ENCODE results near the gene CRYBG1. TPM values are rescaled to one million over a fixed set of nuclear protein-coding genes. Genes with fewer than 3 reads are reported as not detected.

The CRYBG1 gene
- total RNA-seq, 1 experiment from 2014 or later, result 10.7 TPM

- CTCF ChIA-PET, result no interaction called here
Measured at GRCh38 chr6:106380407-106380806, 19.9 kb downstream of the CRYBG1 start.

More at GRCh38 chr6:106380407-106380806, 19.9 kb downstream of the CRYBG1 start:
- DNase-seq (ENCODE audit: low read depth, low spot score) (no peak), ATAC-seq (no peak)
- Histone ChIP-seq H3K27ac (ENCODE audit: low read depth, low read length) (no peak overlapping the region), H3K4me3 (replicated peaks in 1 of 2; ENCODE audit: low read depth in 1 of 2, low read length in 2 of 2) (no peak overlapping the region), H3K36me3 (ENCODE audit: control insufficient read depth in 1 of 2, insufficient read depth in 2 of 2, low read length in 2 of 2) (no peaks in the 10 kb centered on the region), H3K27me3 (ENCODE audit: insufficient read depth, low read length) (no peaks in the 10 kb centered on the region), H3K4me2 (ENCODE audit: low read length) (no peak overlapping the region), H3K9me2 (ENCODE audit: insufficient read depth) (no peaks in the 10 kb centered on the region), H4K20me1 (ENCODE audit: insufficient read depth) (no peaks in the 10 kb centered on the region), H3K9ac (ENCODE audit: low read length) (no peak overlapping the region), H3K79me2 (ENCODE audit: insufficient read depth, low read length) (no peaks in the 10 kb centered on the region), H3K9me3 (ENCODE audit: control insufficient read depth in 1 of 2, insufficient read depth in 1 of 2, low read depth in 1 of 2, low read length in 2 of 2) (no peaks in the 10 kb centered on the region), H3K4me1 (ENCODE audit: control insufficient read depth in 1 of 2, insufficient read depth in 2 of 2, low read length in 2 of 2) (peaks cover 0 to 22% of the 10 kb centered on the region in 2 experiments; a peak in 2 of 4 replicates), H2AFZ (ENCODE audit: low read depth, low read length, poor library complexity, severe bottlenecking) (no peak overlapping the region)
- ChIA-PET RAD21 (ENCODE audit: low non-redundant PET in 1 of 2, low total read pairs in 2 of 2, uncharacterized antibody in 2 of 2, unreplicated experiment in 2 of 2) (no interaction called here), POLR2A (no interaction called here)
- BruUV-seq (replicated peaks), result no TSS peak
- intact Hi-C loops (cut with micrococcal nuclease), result no loop called here
- TF ChIP-seq CEBPB (IDR thresholded peaks at IDR 0.05; ENCODE audit: low read depth) (no peak), ZBTB33 (IDR thresholded peaks at IDR 0.05; ENCODE audit: extremely low read depth, insufficient replicate concordance, low read length) (no peak), FOSL1 (IDR thresholded peaks at IDR 0.05; ENCODE audit: low read depth) (no peak), ZFX (IDR thresholded peaks at IDR 0.05) (no peak), EZH2 (IDR thresholded peaks at IDR 0.05) (no peak), POLR2A (IDR thresholded peaks at IDR 0.05; ENCODE audit: borderline replicate concordance, extremely low read depth, insufficient read depth, insufficient read length) (no peak), SP1 (IDR thresholded peaks at IDR 0.05; ENCODE audit: low read depth) (no peak), RAD21 (IDR thresholded peaks at IDR 0.05; ENCODE audit: low read depth) (no peak), ELF1 (IDR thresholded peaks at IDR 0.05; ENCODE audit: borderline replicate concordance, low read depth) (no peak), SIN3A (IDR thresholded peaks at IDR 0.05; ENCODE audit: low read depth) (no peak), POLR2AphosphoS5 (IDR thresholded peaks at IDR 0.05; ENCODE audit: low read depth, low read length) (no peak), ZNF274 (IDR thresholded peaks at IDR 0.05; ENCODE audit: low read depth, low read length) (no peak)
- TF ChIP-seq, protein P1, sequence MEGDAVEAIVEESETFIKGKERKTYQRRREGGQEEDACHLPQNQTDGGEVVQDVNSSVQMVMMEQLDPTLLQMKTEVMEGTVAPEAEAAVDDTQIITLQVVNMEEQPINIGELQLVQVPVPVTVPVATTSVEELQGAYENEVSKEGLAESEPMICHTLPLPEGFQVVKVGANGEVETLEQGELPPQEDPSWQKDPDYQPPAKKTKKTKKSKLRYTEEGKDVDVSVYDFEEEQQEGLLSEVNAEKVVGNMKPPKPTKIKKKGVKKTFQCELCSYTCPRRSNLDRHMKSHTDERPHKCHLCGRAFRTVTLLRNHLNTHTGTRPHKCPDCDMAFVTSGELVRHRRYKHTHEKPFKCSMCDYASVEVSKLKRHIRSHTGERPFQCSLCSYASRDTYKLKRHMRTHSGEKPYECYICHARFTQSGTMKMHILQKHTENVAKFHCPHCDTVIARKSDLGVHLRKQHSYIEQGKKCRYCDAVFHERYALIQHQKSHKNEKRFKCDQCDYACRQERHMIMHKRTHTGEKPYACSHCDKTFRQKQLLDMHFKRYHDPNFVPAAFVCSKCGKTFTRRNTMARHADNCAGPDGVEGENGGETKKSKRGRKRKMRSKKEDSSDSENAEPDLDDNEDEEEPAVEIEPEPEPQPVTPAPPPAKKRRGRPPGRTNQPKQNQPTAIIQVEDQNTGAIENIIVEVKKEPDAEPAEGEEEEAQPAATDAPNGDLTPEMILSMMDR (IDR thresholded peaks at IDR 0.05 in 2 of 3, conservative IDR thresholded peaks at IDR 0.05 in 1 of 3; ENCODE audit: borderline replicate concordance in 1 of 3, insufficient read depth in 1 of 3, low read depth in 2 of 3, low read length in 2 of 3), result no peak

All from HCT116 (cell line).